ENCODE measurements around the gene HOTAIR.

DNA sequence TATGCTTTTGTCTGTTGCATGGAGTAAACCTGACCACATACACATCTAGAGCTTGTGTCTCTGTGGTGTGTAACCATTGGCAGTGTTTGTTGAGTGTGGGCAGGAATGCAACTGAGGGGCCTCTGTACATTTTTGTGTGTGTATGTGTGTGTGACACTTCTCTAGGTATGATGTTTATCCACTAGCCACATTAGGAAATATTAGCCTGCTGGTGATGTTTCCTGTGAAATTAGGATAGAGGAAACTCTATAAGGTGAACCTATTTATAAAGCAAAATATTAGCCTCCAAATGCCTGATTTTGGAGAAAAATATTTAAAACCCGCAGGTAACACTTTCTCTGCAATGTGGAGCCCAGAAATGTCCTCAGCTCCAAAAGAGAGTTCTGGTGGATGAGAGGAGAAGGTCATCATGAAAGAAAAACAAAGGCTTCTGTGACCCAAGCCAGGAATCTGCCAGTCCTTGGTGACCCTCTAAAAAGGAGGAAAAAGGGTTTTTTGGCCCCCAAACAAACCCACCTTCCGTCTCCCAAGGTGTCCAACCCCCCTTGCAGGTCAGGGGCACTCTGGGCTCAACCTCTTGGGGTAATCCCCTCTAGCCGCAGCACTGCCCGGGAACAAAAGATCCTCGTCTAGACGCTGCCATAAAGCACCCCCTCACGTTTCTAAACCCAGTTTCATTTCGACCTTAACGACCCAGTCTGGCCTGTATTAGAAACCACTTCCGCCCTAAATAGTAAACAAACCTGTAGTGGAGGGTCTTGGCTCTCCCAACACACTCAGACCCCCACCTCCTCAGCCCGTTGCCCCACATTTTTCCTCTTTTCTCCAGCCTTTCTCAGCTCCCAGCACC lies 3.1 kb upstream of the HOTAIR start:
- TF ChIP-seq, protein P1, sequence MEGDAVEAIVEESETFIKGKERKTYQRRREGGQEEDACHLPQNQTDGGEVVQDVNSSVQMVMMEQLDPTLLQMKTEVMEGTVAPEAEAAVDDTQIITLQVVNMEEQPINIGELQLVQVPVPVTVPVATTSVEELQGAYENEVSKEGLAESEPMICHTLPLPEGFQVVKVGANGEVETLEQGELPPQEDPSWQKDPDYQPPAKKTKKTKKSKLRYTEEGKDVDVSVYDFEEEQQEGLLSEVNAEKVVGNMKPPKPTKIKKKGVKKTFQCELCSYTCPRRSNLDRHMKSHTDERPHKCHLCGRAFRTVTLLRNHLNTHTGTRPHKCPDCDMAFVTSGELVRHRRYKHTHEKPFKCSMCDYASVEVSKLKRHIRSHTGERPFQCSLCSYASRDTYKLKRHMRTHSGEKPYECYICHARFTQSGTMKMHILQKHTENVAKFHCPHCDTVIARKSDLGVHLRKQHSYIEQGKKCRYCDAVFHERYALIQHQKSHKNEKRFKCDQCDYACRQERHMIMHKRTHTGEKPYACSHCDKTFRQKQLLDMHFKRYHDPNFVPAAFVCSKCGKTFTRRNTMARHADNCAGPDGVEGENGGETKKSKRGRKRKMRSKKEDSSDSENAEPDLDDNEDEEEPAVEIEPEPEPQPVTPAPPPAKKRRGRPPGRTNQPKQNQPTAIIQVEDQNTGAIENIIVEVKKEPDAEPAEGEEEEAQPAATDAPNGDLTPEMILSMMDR (IDR thresholded peaks at IDR 0.05) = no peak
- TF ChIP-seq POLR2A (IDR thresholded peaks at IDR 0.05) (no peak), POLR2AphosphoS5 (IDR thresholded peaks at IDR 0.05) (no peak)
